Upper lobe of right lung (tissue), 1 donor: Measurements from ENCODE around the gene MED15. TPM values are rescaled to one million over a fixed set of nuclear protein-coding genes. Genes with fewer than 3 reads are reported as not detected.

Source experiments
- ATAC-seq: fragments of 200-7000 bp; cut with Tn5 transposase; one replicate; pipeline ENCODE4 v1.9.1; 2020; ENCODE audit warnings: mild to moderate bottlenecking, moderate library complexity
- DNase-seq: peaks from one replicate; pipeline ENCODE4 v3.0.0-alpha.2; 2020
- H3K27ac ChIP-seq: fragments of 200-600 bp; one replicate; pipeline ENCODE4 v1.8.0; 2022
- H3K27me3 ChIP-seq: fragments of 200-600 bp; one replicate; pipeline ENCODE4 v1.8.0; 2022; ENCODE audit warnings: mild to moderate bottlenecking
- H3K36me3 ChIP-seq: fragments of 200-600 bp; one replicate; pipeline ENCODE4 v1.8.0; 2022
- H3K4me1 ChIP-seq: fragments of 200-600 bp; one replicate; pipeline ENCODE4 v1.8.0; 2022
- H3K4me3 ChIP-seq: fragments of 200-600 bp; one replicate; pipeline ENCODE4 v1.8.0; 2022; ENCODE audit warnings: mild to moderate bottlenecking
- H3K9me3 ChIP-seq: fragments of 200-600 bp; one replicate; pipeline ENCODE4 v1.8.0; 2022
- intact Hi-C: fragments of 100-400 bp; cut with DNase I; formaldehyde crosslinking; loops from one replicate; pipeline ENCODE4 v1.11.0; 2022
- total RNA-seq: library from RNA; stranded (reverse); fragmentation: NEBNext Ultra II Directional; extraction: Animal tissue kit (Norgen Biotek cat#: 25700); gene quantifications from one replicate; pipeline ENCODE4 v1.2.1, GENCODE V29; 2021
- TF ChIP-seq, protein P1 (sequence below): fragments of 200-600 bp; IDR thresholded peaks from one replicate; pipeline ENCODE4 v1.8.0; 2022; ENCODE audit warnings: antibody characterized with exemption
- donor health status: DM: no; HTN: yes; CAD: no; lungs with severe emphysema.

The MED15 gene
- total RNA-seq, 1 donor from 2014 or later = 96.9 TPM

GRCh38 chr22:20569059-20570058 is 61.9 kb downstream of the MED15 start:
- peaks cover 65% of the 10 kb centered on the region for H3K4me1 ChIP-seq
- ATAC-seq (peak; percentile 84), DNase-seq (peak; percentile 93)
- H3K27ac ChIP-seq = peak overlapping the region; percentile 76
- H3K9me3 ChIP-seq = no peaks in the 10 kb centered on the region
- H3K4me3 ChIP-seq = no peak overlapping the region
- H3K36me3 ChIP-seq = peaks cover 81% of the 10 kb centered on the region
- intact Hi-C loops = no loop called here
- H3K27me3 ChIP-seq = no peaks in the 10 kb centered on the region
- TF ChIP-seq, protein P1, sequence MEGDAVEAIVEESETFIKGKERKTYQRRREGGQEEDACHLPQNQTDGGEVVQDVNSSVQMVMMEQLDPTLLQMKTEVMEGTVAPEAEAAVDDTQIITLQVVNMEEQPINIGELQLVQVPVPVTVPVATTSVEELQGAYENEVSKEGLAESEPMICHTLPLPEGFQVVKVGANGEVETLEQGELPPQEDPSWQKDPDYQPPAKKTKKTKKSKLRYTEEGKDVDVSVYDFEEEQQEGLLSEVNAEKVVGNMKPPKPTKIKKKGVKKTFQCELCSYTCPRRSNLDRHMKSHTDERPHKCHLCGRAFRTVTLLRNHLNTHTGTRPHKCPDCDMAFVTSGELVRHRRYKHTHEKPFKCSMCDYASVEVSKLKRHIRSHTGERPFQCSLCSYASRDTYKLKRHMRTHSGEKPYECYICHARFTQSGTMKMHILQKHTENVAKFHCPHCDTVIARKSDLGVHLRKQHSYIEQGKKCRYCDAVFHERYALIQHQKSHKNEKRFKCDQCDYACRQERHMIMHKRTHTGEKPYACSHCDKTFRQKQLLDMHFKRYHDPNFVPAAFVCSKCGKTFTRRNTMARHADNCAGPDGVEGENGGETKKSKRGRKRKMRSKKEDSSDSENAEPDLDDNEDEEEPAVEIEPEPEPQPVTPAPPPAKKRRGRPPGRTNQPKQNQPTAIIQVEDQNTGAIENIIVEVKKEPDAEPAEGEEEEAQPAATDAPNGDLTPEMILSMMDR = no peak

GRCh38 chr22:20571078-20571503 is 63.7 kb downstream of the MED15 start:
- TF ChIP-seq, protein P1 = no peak
- intact Hi-C loops = no loop called here
- no peak overlapping the region for H3K4me3 ChIP-seq
- H3K27ac ChIP-seq = peak overlapping the region; percentile 58
- no peaks in the 10 kb centered on the region for H3K9me3 ChIP-seq
- peaks cover 81% of the 10 kb centered on the region for H3K36me3 ChIP-seq
- H3K4me1 ChIP-seq = peaks cover 71% of the 10 kb centered on the region
- ATAC-seq (no peak), DNase-seq (no peak)
- no peaks in the 10 kb centered on the region for H3K27me3 ChIP-seq

DNA sequence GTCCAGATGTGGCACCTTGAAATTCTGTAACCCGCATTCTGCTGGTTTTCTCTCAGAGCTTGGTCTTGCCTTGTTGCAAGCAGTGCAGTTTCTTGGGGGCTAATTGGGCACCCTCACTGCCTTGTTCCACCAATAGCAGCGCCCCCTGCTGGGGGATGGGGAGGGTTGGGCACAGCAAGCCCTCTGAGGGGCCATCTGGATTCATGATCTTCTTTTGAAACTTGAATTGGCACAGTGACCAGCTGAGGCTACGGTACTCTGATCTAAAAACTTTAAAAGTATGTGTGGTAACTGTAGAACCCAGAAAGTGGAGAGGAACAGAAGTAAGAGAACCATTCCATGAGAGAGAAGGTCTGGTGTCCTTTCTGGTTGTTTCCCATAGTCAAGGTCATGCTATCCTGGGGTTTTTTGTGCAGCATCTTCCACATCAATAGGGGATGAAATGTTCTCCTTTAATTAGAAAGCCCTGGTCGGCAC is 64.2 kb downstream of the MED15 start:
- no peak overlapping the region for H3K4me3 ChIP-seq
- no peak for DNase-seq
- no peaks in the 10 kb centered on the region for H3K9me3 ChIP-seq
- peak overlapping the region; percentile 58 for H3K27ac ChIP-seq
- no peak for ATAC-seq
- peaks cover 69% of the 10 kb centered on the region for H3K4me1 ChIP-seq
- H3K36me3 ChIP-seq = peaks cover 81% of the 10 kb centered on the region
- no peaks in the 10 kb centered on the region for H3K27me3 ChIP-seq
- intact Hi-C loops = no loop called here
- TF ChIP-seq, protein P1 = peak; percentile 73

GRCh38 chr22:20572132-20572802 is 64.9 kb downstream of the MED15 start:
- no peak for ATAC-seq
- no peak for DNase-seq
- Histone ChIP-seq H3K27ac (no peak overlapping the region), H3K4me3 (no peak overlapping the region), H3K36me3 (peaks cover 77% of the 10 kb centered on the region), H3K27me3 (no peaks in the 10 kb centered on the region), H3K9me3 (no peaks in the 10 kb centered on the region), H3K4me1 (peaks cover 69% of the 10 kb centered on the region)
- intact Hi-C loops = no loop called here
- TF ChIP-seq, protein P1 = no peak

GRCh38 chr22:20573176-20573832 is 65.9 kb downstream of the MED15 start:
- no peak for DNase-seq
- intact Hi-C loops = no loop called here
- H3K9me3 ChIP-seq = no peaks in the 10 kb centered on the region
- H3K36me3 ChIP-seq = peaks cover 75% of the 10 kb centered on the region
- H3K4me3 ChIP-seq = no peak overlapping the region
- H3K4me1 ChIP-seq = peaks cover 60% of the 10 kb centered on the region
- TF ChIP-seq, protein P1 = no peak
- no peak for ATAC-seq
- no peaks in the 10 kb centered on the region for H3K27me3 ChIP-seq
- peak overlapping the region; percentile 58 for H3K27ac ChIP-seq
